Measurements from ENCODE around the gene SKAP1.

DNA sequence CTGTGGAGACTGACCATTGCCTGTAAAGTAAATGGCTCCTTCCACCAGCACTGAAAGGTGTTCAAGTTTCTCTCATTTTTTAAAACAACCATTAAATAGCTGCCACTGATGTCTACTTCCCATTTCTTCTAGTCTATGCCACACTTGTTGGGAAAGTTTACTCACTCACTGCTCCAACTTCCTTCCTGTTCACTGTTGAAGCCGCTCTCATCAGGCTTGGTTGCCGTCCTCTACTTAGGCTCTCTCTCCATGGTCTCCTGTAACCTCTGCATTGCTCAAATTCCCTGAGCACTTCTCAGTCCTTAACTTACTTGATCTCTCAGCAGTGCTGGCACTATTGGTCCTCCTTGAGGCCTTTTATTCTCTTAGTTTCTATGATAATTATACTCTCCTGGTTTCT lies 290.1 kb downstream of the SKAP1 start:
- TF ChIP-seq, protein P1, sequence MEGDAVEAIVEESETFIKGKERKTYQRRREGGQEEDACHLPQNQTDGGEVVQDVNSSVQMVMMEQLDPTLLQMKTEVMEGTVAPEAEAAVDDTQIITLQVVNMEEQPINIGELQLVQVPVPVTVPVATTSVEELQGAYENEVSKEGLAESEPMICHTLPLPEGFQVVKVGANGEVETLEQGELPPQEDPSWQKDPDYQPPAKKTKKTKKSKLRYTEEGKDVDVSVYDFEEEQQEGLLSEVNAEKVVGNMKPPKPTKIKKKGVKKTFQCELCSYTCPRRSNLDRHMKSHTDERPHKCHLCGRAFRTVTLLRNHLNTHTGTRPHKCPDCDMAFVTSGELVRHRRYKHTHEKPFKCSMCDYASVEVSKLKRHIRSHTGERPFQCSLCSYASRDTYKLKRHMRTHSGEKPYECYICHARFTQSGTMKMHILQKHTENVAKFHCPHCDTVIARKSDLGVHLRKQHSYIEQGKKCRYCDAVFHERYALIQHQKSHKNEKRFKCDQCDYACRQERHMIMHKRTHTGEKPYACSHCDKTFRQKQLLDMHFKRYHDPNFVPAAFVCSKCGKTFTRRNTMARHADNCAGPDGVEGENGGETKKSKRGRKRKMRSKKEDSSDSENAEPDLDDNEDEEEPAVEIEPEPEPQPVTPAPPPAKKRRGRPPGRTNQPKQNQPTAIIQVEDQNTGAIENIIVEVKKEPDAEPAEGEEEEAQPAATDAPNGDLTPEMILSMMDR (IDR thresholded peaks at IDR 0.05; ENCODE audit: low read depth, low read length) = no peak
- no peak for TF ChIP-seq EZH2phosphoT487 (IDR thresholded peaks at IDR 0.05; ENCODE audit: low read depth)
